ENCODE data around the gene EPHX1. TPM values are rescaled to one million over a fixed set of nuclear protein-coding genes. Genes with fewer than 3 reads are reported as not detected.

The EPHX1 gene
- total RNA-seq, 1 donor from 2014 or later, result 15.8 TPM

DNA sequence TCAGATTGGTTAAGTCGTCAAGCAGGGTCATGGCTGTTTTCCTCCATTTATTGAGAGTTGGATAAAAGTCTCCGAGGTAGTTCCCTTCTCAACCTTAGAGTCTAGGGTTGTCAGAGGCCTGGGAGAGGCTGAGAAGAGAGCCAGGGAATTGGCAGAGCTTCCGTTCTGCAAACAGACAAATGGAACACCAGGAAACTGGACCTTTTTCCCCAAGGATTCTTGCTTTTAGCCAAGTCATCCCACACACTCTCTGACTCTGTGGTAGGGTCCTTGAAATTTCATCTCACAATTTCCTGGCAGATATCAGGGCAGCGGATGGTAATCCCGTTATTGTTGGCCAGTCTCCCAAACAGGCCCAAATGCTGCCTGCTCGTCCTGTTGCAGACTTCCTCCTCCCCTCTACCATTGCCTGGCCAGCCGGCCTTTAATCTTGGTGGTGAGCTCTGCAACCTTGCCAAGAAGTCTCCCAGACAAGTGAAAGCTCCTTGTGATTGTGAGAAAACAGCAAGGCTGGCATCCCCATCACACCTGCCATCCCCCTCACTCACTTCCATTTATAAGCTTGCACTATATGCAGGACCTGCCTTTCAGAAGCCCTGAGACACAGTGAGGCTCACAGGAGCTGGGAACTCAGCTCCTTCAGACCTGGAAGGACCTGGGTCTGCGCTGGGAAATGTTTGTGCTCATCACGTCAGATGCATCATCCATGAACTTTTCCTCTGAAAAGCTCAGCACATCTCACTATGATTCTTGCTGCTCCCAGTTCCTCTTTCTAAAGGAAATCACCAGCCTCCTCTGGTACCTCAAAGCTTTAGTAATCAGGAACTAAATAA lies 46.0 kb upstream of the EPHX1 start:
- no peak overlapping the region for H3K4me3 Mint-ChIP-seq
- peaks cover 34% of the 10 kb centered on the region for H3K4me1 Mint-ChIP-seq
- no peaks in the 10 kb centered on the region for H3K27me3 Mint-ChIP-seq (ENCODE audit: low read depth)
- H3K27ac Mint-ChIP-seq (ENCODE audit: unreplicated experiment), result no peak overlapping the region
- no peaks in the 10 kb centered on the region for H3K9me3 Mint-ChIP-seq
- H3K36me3 Mint-ChIP-seq (ENCODE audit: low read depth), result no peaks in the 10 kb centered on the region
- no peak for DNase-seq (ENCODE audit: low read depth, low spot score)
- TF ChIP-seq CTCF (conservative IDR thresholded peaks at IDR 0.05), result no peak

DNA sequence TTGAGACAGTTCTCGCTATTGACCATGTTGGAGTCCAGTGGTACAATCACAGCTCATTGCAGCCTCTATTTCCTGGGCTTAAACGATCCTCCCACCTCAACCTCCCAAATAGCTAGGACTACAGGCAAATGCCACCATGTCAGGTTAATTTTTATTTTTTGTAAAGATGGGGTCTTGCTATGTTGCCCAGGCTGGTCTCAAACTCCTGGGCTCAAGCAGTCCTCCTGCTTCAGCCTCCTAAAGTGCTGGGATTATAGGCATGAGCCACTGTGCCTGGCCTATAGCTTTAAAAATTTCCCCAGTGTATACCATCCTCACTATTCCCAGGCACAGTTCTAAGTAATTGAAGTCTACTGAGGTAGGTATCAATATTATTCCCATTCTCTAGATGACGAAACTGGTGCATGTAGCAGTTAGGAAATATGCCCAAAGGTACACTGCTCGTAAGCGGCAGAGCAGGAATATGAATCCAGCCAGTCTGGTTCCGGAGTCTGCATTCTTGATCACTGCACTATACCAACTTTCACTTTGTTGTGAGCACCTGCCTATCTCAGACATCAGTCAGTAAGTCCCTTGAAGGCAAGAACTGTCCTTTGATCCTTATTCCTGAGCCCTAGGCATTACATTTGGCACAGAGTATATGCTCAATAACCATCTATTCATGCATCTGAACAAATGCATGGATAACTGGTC lies 43.8 kb upstream of the EPHX1 start:
- H3K36me3 Mint-ChIP-seq (ENCODE audit: low read depth), result no peaks in the 10 kb centered on the region
- no peaks in the 10 kb centered on the region for H3K27me3 Mint-ChIP-seq (ENCODE audit: low read depth)
- H3K4me3 Mint-ChIP-seq, result no peak overlapping the region
- H3K9me3 Mint-ChIP-seq, result no peaks in the 10 kb centered on the region
- no peak for DNase-seq (ENCODE audit: low read depth, low spot score)
- no peak for TF ChIP-seq CTCF (conservative IDR thresholded peaks at IDR 0.05)
- peaks cover 47% of the 10 kb centered on the region for H3K4me1 Mint-ChIP-seq
- H3K27ac Mint-ChIP-seq (ENCODE audit: unreplicated experiment), result no peak overlapping the region

- Mint-ChIP-seq H3K27ac (ENCODE audit: unreplicated experiment) (no peak overlapping the region), H3K36me3 (ENCODE audit: low read depth) (no peaks in the 10 kb centered on the region), H3K4me1 (peaks cover 45% of the 10 kb centered on the region), H3K9me3 (no peaks in the 10 kb centered on the region), H3K4me3 (peak overlapping the region; percentile 39), H3K27me3 (ENCODE audit: low read depth) (no peaks in the 10 kb centered on the region)
- TF ChIP-seq CTCF (conservative IDR thresholded peaks at IDR 0.05), result no peak
- no peak for DNase-seq (ENCODE audit: low read depth, low spot score)
Observed at GRCh38 chr1:225766967-225767633, 42.8 kb upstream of the EPHX1 start.

- H3K4me1 Mint-ChIP-seq, result peaks cover 46% of the 10 kb centered on the region
Observed at GRCh38 chr1:225767634-225768540, 42.0 kb upstream of the EPHX1 start.

More at GRCh38 chr1:225767634-225768540, 42.0 kb upstream of the EPHX1 start:
- no peak for DNase-seq (ENCODE audit: low read depth, low spot score)
- no peaks in the 10 kb centered on the region for H3K27me3 Mint-ChIP-seq (ENCODE audit: low read depth)
- H3K9me3 Mint-ChIP-seq, result no peaks in the 10 kb centered on the region
- no peak overlapping the region for H3K4me3 Mint-ChIP-seq
- H3K36me3 Mint-ChIP-seq (ENCODE audit: low read depth), result no peaks in the 10 kb centered on the region
- no peak for TF ChIP-seq CTCF (conservative IDR thresholded peaks at IDR 0.05)
- peak overlapping the region; percentile 29 for H3K27ac Mint-ChIP-seq (ENCODE audit: unreplicated experiment)

Measured in neural crest cell (in vitro differentiated cells).